22Rv1 (cell line): ENCODE results near the gene SLC13A5.

Source experiments
- CTCF ChIP-seq: fragments of 450-650 bp; IDR thresholded peaks from 2 replicates; pipeline ENCODE4 v1.5.1; 2017; ENCODE audit warnings: mild to moderate bottlenecking
- ZFX ChIP-seq: fragments of 450-650 bp; IDR thresholded peaks from 2 replicates; pipeline ENCODE4 v1.6.1; 2017; ENCODE audit warnings: antibody characterized with exemption, borderline replicate concordance

GRCh38 chr17:6729531-6729930 lies 16.4 kb upstream of the SLC13A5 start:
- TF ChIP-seq CTCF = no peak
- TF ChIP-seq ZFX = no peak
